ENCODE data around the gene RIC1.

The RIC1 gene

GRCh38 chr9:5750569-5750968 is 121.7 kb downstream of the RIC1 start:
- DNase-seq (ENCODE audit: low read depth): no peak
- no peak overlapping the region for H3K4me3 ChIP-seq (ENCODE audit: low read length)
- no peak for TF ChIP-seq CTCF (conservative IDR thresholded peaks at IDR 0.05; ENCODE audit: low read length)

GRCh38 chr9:5756633-5757032 is 127.7 kb downstream of the RIC1 start:
- DNase-seq (ENCODE audit: low read depth): no peak
- TF ChIP-seq CTCF (conservative IDR thresholded peaks at IDR 0.05; ENCODE audit: low read length): no peak
- H3K4me3 ChIP-seq (ENCODE audit: low read length): no peak overlapping the region

- no peak overlapping the region for H3K4me3 ChIP-seq (ENCODE audit: low read length)
- TF ChIP-seq CTCF (conservative IDR thresholded peaks at IDR 0.05; ENCODE audit: low read length): no peak
- DNase-seq (ENCODE audit: low read depth): no peak
These were observed 131.4 kb downstream of the RIC1 start for GRCh38 chr9:5760338-5760737.

GRCh38 chr9:5762421-5762820 is 133.5 kb downstream of the RIC1 start:
- no peak for TF ChIP-seq CTCF (conservative IDR thresholded peaks at IDR 0.05; ENCODE audit: low read length)
- no peak overlapping the region for H3K4me3 ChIP-seq (ENCODE audit: low read length)
- no peak for DNase-seq (ENCODE audit: low read depth)

GRCh38 chr9:5764130-5764868 is 135.4 kb downstream of the RIC1 start:
- DNase-seq (ENCODE audit: low read depth): no peak
- no peak for TF ChIP-seq CTCF (conservative IDR thresholded peaks at IDR 0.05; ENCODE audit: low read length)
- H3K4me3 ChIP-seq (ENCODE audit: low read length): no peak overlapping the region

- TF ChIP-seq CTCF (conservative IDR thresholded peaks at IDR 0.05; ENCODE audit: low read length): no peak
- DNase-seq (ENCODE audit: low read depth): peak; percentile 6
- no peak overlapping the region for H3K4me3 ChIP-seq (ENCODE audit: low read length)
These were observed 139.3 kb downstream of the RIC1 start for GRCh38 chr9:5767968-5768932.
